ENCODE data around the gene KRT26.

KRT26 gene

DNA sequence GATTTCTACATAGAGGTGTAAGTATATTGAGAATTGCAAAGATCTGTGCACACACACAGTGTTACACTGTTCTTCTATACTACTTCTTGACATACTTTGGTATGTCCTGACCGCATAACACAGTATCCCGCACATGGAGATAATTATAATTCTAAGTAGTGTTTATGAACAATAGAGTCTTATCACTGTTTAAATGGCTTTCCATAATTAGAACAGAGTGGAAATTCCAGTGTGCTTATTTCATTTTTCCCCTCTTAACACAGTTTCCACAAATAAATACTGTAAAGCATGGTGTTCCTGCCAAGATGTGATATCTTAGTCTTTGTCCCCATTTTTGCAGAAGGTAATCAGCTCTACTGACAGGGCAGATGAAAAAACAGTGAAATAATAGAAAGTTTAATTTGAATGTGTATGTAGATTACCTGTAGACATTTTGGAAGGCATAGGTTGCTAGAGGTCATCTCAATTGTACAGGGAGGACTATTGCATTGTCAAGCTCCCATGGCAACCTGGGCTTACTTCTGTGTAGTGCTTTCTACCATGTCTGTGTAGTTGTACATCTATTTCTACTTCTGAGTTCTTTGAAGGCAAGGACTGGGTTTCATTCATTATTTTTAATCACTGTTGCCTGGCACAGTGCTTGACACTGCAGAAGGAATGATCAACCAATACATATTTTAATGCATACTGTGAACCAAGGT, 37.9 kb upstream of the KRT26 start:
- TF ChIP-seq EZH2 (optimal IDR thresholded peaks at IDR 0.05; ENCODE audit: low read depth, low read length) (no peak), EZH2phosphoT487 (IDR thresholded peaks at IDR 0.05; ENCODE audit: low read length) (no peak), CTCF (IDR thresholded peaks at IDR 0.05; ENCODE audit: low read length) (no peak)
- Histone ChIP-seq H3K9ac (ENCODE audit: low read length) (no peak overlapping the region), H3K79me2 (ENCODE audit: low read length) (no peaks in the 10 kb centered on the region), H3K27ac (ENCODE audit: low read length) (no peak overlapping the region), H3F3A (ENCODE audit: insufficient read depth, low read length) (no peaks in the 10 kb centered on the region), H3K36me3 (replicated peaks; ENCODE audit: insufficient read depth, low read length) (no peaks in the 10 kb centered on the region), H3K9me2 (replicated peaks; ENCODE audit: insufficient read depth, low read length) (no peaks in the 10 kb centered on the region), H2AFZ (ENCODE audit: low read length) (no peak overlapping the region), H4K20me1 (ENCODE audit: insufficient read depth, low read length) (no peaks in the 10 kb centered on the region), H3K4me2 (ENCODE audit: low read depth, low read length) (no peak overlapping the region), H3K4me3 (ENCODE audit: low read length) (no peak overlapping the region), H3K4me1 (ENCODE audit: low read length) (no peaks in the 10 kb centered on the region), H3K27me3 (replicated peaks; ENCODE audit: insufficient read depth, low read length) (no peaks in the 10 kb centered on the region), H3K9me3 (replicated peaks; ENCODE audit: insufficient read depth, low read length) (no peaks in the 10 kb centered on the region)
- no peak for DNase-seq

- Histone ChIP-seq H4K20me1 (ENCODE audit: insufficient read depth, low read length) (no peaks in the 10 kb centered on the region), H3K4me2 (ENCODE audit: low read depth, low read length) (no peak overlapping the region), H3K27me3 (replicated peaks; ENCODE audit: insufficient read depth, low read length) (no peaks in the 10 kb centered on the region), H3K9ac (ENCODE audit: low read length) (no peak overlapping the region), H3K27ac (ENCODE audit: low read length) (no peak overlapping the region), H3K79me2 (ENCODE audit: low read length) (no peaks in the 10 kb centered on the region), H3F3A (ENCODE audit: insufficient read depth, low read length) (no peaks in the 10 kb centered on the region), H3K9me3 (replicated peaks; ENCODE audit: insufficient read depth, low read length) (no peaks in the 10 kb centered on the region), H2AFZ (ENCODE audit: low read length) (no peak overlapping the region), H3K4me1 (ENCODE audit: low read length) (no peaks in the 10 kb centered on the region), H3K4me3 (ENCODE audit: low read length) (no peak overlapping the region), H3K36me3 (replicated peaks; ENCODE audit: insufficient read depth, low read length) (no peaks in the 10 kb centered on the region), H3K9me2 (replicated peaks; ENCODE audit: insufficient read depth, low read length) (no peaks in the 10 kb centered on the region)
- TF ChIP-seq CTCF (IDR thresholded peaks at IDR 0.05; ENCODE audit: low read length) (no peak), EZH2phosphoT487 (IDR thresholded peaks at IDR 0.05; ENCODE audit: low read length) (no peak), EZH2 (optimal IDR thresholded peaks at IDR 0.05; ENCODE audit: low read depth, low read length) (no peak)
- no peak for DNase-seq
Measured at GRCh38 chr17:40806131-40806530, 34.1 kb upstream of the KRT26 start.

DNA sequence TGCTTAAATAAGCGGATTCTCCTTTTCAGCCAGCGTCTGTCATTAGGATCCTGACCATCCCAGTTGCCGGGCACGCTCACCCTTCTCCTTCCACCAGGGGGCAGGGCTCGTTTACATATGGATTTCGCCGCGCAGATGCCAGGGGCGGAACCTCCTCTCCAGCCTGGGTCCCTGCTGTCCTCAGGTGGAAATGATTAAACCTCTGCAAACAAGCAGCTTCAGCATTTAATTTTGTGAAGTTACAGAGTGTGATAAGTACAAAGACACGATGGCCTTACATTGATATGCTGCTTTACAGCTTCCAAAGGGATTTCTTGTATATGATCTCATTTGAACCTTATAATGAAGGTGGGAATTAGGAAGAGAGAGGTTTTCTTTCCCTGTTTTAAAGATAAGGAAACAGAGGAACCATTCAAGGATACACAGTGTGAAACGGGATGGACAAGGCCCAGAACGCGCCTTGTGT, 31.6 kb upstream of the KRT26 start:
- Histone ChIP-seq H3K9me2 (replicated peaks; ENCODE audit: insufficient read depth, low read length) (no peaks in the 10 kb centered on the region), H2AFZ (ENCODE audit: low read length) (peak overlapping the region; percentile 42; the same call in 1 of the 2 replicates), H3K9ac (ENCODE audit: low read length) (no peak overlapping the region), H3K4me1 (ENCODE audit: low read length) (no peaks in the 10 kb centered on the region), H3F3A (ENCODE audit: insufficient read depth, low read length) (no peaks in the 10 kb centered on the region), H3K27ac (ENCODE audit: low read length) (no peak overlapping the region), H3K4me2 (ENCODE audit: low read depth, low read length) (no peak overlapping the region), H4K20me1 (ENCODE audit: insufficient read depth, low read length) (no peaks in the 10 kb centered on the region), H3K36me3 (replicated peaks; ENCODE audit: insufficient read depth, low read length) (no peaks in the 10 kb centered on the region), H3K4me3 (ENCODE audit: low read length) (no peak overlapping the region), H3K9me3 (replicated peaks; ENCODE audit: insufficient read depth, low read length) (no peaks in the 10 kb centered on the region), H3K27me3 (replicated peaks; ENCODE audit: insufficient read depth, low read length) (no peaks in the 10 kb centered on the region), H3K79me2 (ENCODE audit: low read length) (no peaks in the 10 kb centered on the region)
- no peak for TF ChIP-seq EZH2phosphoT487 (IDR thresholded peaks at IDR 0.05; ENCODE audit: low read length)
- peak; percentile 88 for TF ChIP-seq CTCF (IDR thresholded peaks at IDR 0.05; ENCODE audit: low read length)
- DNase-seq, result peak; percentile 80
